Vagina (tissue), 2 donors: ENCODE results near the gene ELMOD3.

ENCODE experiments used
- POLR2A ChIP-seq, 2 donors: fragments of 450-650 bp; IDR thresholded peaks; one replicate each; pipeline ENCODE4 v1.6.1; 2017; ENCODE audit warnings: antibody characterized with exemption in 2 of 2, mild to moderate bottlenecking in 2 of 2, moderate library complexity in 2 of 2
- POLR2AphosphoS5 ChIP-seq, 2 donors: sonication (generic); formaldehyde crosslinking; IDR thresholded peaks; one replicate each; pipeline ENCODE4 v1.9.0; 2017; ENCODE audit warnings: antibody characterized with exemption in 2 of 2, mild to moderate bottlenecking in 2 of 2, low read depth in 1 of 2; ENCODE audit not compliant: insufficient read depth in 1 of 2

DNA sequence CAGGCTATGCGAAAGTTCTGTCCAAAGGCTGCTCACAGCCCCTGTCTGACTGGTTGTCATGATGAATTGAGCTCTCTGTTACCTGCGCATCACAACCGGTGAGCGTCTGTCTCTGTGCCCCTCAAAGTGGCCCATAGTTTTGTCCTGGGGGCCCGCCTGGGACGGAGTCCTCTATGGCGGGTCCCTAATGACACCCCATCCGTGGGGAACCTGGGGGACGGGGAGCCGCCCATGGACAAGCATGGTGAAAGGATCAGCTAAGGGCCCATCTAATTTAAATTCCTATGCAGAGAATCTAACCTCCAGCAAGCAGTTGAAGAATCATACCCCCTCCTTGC lies 473 bp downstream of the ELMOD3 start:
- no peak for TF ChIP-seq POLR2A (IDR thresholded peaks at IDR 0.05)
- no peak for TF ChIP-seq POLR2AphosphoS5 (IDR thresholded peaks at IDR 0.05; ENCODE audit: insufficient read depth in 1 of 2, low read depth in 1 of 2)
